OCI-LY7 (cell line): ENCODE measurements around the gene HES4.

Experiments used
- CTCF ChIP-seq: fragments of 200-600 bp; sonication (generic); conservative IDR thresholded peaks from 2 replicates; pipeline ENCODE4 v1.5.1; 2014; ENCODE audit warnings: mild to moderate bottlenecking, antibody characterized with exemption, low read length, moderate library complexity, mixed read lengths
- EZH2phosphoT487 ChIP-seq: fragments of 200-600 bp; sonication (generic); IDR thresholded peaks from 2 replicates; pipeline ENCODE4 v1.6.1; 2018; ENCODE audit warnings: low read depth, borderline replicate concordance, mild to moderate bottlenecking, mixed run types, antibody characterized with exemption, low read length, moderate library complexity, mixed read lengths

- TF ChIP-seq CTCF (no peak), EZH2phosphoT487 (no peak)
Observed at GRCh38 chr1:1046243-1046642, 46.3 kb upstream of the HES4 start.
